OCI-LY1 (cell line): ENCODE data around the gene SOX18.

ENCODE experiments used
- CTCF ChIP-seq: fragments of 200-600 bp; sonication (generic), shearing (Covaris generic); IDR thresholded peaks from 2 replicates; pipeline ENCODE4 v1.5.1; 2017; ENCODE audit warnings: mild to moderate bottlenecking, antibody characterized with exemption, low read length, moderate library complexity, mixed read lengths
- EZH2 ChIP-seq: fragments of 200-600 bp; sonication (generic), shearing (Covaris generic); IDR thresholded peaks from 2 replicates; pipeline ENCODE4 v1.8.0; 2017; ENCODE audit warnings: borderline replicate concordance, mixed run types, mild to moderate bottlenecking, antibody characterized with exemption, low read length, moderate library complexity, mixed read lengths

DNA sequence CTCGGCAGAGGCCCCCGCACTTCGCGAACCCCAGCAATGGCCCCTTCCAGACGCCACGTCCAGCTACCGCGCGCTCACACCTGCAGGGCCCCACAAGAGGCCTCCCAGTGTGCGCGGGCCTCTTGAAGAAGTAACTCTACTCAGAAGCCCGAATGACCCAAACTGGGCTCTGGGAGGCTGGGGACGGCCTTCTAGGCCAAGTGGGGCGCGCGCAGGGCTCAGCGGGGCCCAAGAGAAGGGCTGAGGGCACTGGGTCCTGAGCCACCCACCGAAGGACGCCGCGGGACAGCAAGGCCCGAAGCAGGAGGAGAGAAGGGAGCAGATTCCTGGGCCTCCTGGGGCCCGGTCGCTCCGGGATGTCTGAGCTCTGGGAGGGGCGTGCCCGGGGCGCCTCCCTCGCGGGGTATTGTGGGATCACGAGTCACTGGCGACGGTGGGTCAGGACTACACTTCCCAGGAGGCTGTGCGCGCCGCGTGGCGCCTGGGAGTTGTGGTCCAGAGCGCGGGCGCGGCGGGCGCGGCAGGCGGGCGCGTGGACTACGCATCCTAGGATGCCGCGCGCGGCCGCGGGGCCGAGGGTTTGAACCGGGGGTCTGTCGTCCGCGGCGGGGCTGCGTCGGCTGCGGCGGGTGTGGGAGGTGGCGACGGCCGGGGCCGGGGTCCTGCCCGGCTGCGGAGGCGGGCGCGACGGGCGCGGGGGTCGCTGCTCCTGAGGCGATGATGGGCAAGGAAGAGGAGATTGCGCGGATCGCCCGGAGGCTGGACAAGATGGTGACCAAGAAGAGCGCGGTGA is 13.4 kb upstream of the SOX18 start, which contains the start of gene TCEA2:
- TF ChIP-seq CTCF = no peak
- TF ChIP-seq EZH2 = no peak
